DOHH2 (cell line): Measurements from ENCODE around the gene CAB39.

Experiments used
- EZH2phosphoT487 ChIP-seq: fragments of 200-600 bp; sonication (generic); IDR thresholded peaks from 2 replicates; pipeline ENCODE4 v1.6.1; 2017; ENCODE audit warnings: borderline replicate concordance, mild to moderate bottlenecking, antibody characterized with exemption, low read length, moderate library complexity, mixed read lengths
- TF ChIP-seq, protein P1 (sequence below): fragments of 200-600 bp; sonication (generic); IDR thresholded peaks from one replicate; pipeline ENCODE4 v1.5.1; 2014; ENCODE audit warnings: antibody characterized with exemption, mild to moderate bottlenecking, low read depth, low read length; ENCODE audit not compliant: poor library complexity, severe bottlenecking

DNA sequence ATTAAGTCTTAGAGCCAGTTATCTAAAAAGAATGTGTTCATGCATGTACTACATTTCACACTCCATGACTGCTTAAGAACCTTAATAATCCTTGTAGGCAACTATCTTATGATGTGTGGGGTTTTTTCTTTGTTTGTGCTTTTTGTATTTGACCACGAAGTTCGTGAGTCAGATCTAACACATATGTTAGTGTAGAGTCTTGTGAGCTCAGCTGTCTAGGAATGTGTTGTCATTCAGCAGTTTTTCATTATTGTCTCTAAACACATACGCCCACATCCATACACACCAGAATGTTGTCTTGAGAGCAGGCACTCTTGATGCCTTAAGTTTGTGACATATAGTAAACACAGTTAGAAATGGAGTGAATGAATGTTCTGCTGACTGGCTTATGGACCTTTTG, 38.4 kb downstream of the CAB39 start:
- TF ChIP-seq, protein P1, sequence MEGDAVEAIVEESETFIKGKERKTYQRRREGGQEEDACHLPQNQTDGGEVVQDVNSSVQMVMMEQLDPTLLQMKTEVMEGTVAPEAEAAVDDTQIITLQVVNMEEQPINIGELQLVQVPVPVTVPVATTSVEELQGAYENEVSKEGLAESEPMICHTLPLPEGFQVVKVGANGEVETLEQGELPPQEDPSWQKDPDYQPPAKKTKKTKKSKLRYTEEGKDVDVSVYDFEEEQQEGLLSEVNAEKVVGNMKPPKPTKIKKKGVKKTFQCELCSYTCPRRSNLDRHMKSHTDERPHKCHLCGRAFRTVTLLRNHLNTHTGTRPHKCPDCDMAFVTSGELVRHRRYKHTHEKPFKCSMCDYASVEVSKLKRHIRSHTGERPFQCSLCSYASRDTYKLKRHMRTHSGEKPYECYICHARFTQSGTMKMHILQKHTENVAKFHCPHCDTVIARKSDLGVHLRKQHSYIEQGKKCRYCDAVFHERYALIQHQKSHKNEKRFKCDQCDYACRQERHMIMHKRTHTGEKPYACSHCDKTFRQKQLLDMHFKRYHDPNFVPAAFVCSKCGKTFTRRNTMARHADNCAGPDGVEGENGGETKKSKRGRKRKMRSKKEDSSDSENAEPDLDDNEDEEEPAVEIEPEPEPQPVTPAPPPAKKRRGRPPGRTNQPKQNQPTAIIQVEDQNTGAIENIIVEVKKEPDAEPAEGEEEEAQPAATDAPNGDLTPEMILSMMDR: no peak
- TF ChIP-seq EZH2phosphoT487: no peak
